Smooth muscle cell of the coronary artery (primary cell): Measurements from ENCODE around the gene XCL2. TPM values are rescaled to one million over a fixed set of nuclear protein-coding genes. Genes with fewer than 3 reads are reported as not detected.

Experiments
- total RNA-seq: library from RNA; depleted of rRNA; stranded (reverse); fragments of >200 nt; gene quantifications from 2 replicates; pipeline ENCODE4 v1.2.3, GENCODE V29; 2014; ENCODE audit warnings: low replicate concordance

The XCL2 gene
- not detected in 2 replicates for total RNA-seq

DNA sequence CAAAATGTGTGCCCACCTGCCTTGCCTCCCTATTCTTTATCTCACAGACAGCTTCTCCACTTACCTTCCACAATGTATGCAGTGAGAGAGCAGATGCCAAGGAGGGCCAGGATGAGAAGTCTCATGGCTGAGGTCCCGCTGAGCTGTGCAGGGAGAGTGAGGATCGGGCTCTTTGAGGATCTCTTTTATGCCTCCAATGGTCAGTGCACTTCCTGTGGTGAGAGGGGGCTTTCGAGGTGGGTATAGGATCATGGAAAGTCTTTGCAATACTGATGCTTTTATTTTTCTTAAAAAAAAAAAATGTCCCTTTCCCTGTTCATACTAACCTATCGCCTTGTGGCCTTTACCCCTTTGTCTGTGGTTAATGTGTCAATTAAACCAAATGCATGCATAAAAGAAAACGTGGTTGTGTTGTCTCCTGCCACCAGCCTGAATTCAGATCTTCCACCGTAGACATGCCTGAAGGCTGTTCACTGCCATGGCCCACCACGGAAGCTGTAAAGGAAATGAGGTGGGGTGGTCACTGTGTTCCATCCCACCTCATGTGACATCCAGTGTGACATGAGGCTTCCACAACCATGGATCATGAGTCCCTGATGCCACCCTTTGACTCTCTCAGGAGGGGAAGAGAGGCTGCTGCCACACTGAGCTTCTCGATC lies at the start of gene XCL2:
TSS of gene XCL2 (minus strand) at position 158 of the 659 bp plus-strand sequence. CDS start at position 125, 33 bp downstream.

DNA sequence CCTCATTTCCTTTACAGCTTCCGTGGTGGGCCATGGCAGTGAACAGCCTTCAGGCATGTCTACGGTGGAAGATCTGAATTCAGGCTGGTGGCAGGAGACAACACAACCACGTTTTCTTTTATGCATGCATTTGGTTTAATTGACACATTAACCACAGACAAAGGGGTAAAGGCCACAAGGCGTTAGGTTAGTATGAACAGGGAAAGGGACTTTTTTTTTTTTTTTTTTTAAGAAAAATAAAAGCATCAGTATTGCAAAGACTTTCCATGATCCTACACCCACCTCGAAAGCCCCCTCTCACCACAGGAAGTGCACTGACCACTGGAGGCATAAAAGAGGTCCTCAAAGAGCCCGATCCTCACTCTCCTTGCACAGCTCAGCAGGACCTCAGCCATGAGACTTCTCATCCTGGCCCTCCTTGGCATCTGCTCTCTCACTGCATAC lies 32.5 kb upstream of the XCL2 start, which contains the start of gene XCL1:
TSS of gene XCL1 (plus strand) at position 361 of the 444 bp plus-strand sequence. CDS start at position 394, 33 bp downstream.

Other genes with a start within 250 kb of the XCL2 start
- not detected in 2 replicates for gene XCL1, start 32.6 kb upstream of the XCL2 start, total RNA-seq
- under 0.01 and 5.5 TPM in 2 replicates for gene DPT, start 185.2 kb upstream of the XCL2 start, total RNA-seq